Measurements from ENCODE around the gene PRSS57. TPM values are rescaled to one million over a fixed set of nuclear protein-coding genes. Genes with fewer than 3 reads are reported as not detected.
"Not testable (repeated sequence)": the region's sequence is repeated elsewhere in the genome, so short reads cannot be mapped to it uniquely, and the experiment has no call there.

The PRSS57 gene
- total RNA-seq (under 1 TPM in 1 of 7 donors, not detected in 6; 0.33 TPM), polyA plus RNA-seq (under 1 TPM in 1 of 2 donors, not detected in 1; 0.07 TPM)
- long read RNA-seq, donor 1, partial matches to known transcripts: 0 of 1 reads
- long read RNA-seq, donor 1, other reads (novel, unspliced or antisense): 1 of 1 reads
- long read RNA-seq, donor 2: 0 reads
- long read RNA-seq, donor 3: 0 reads

GRCh38 chr19:695352-695949 is at the start of gene PRSS57:
TSS of gene PRSS57 (minus strand) at chr19:695452. CDS start at chr19:695430, 22 bp downstream.
- Histone ChIP-seq H3K36me3 (no peaks in the 10 kb centered on the region), H3K9me3 (no peaks in the 10 kb centered on the region), H3K27ac (no peak within 1 kb of the TSS), H3K4me3 (no peak within 1 kb of the TSS), H3K27me3 (no peaks in the 10 kb centered on the region), H3K4me1 (ENCODE audit: insufficient read depth) (no peaks in the 10 kb centered on the region)
- intact Hi-C loops (cut with DNase I): no loop called here
- no peak for DNase-seq
- TF ChIP-seq CTCF (IDR thresholded peaks at IDR 0.05): no peak
- TF ChIP-seq EP300 (IDR thresholded peaks at IDR 0.05): no peak
- TF ChIP-seq POLR2A (IDR thresholded peaks at IDR 0.05): no peak
- 53 to 66% (median 59%) methylated on average over 30 to 31 of the region's 31 CpGs for WGBS, 3 donors

GRCh38 chr19:743168-743687 is 48.0 kb upstream of the PRSS57 start:
- Histone ChIP-seq H3K27ac (no peak overlapping the region), H3K36me3 (no peaks in the 10 kb centered on the region), H3K9me3 (peaks cover 0 to 6% of the 10 kb centered on the region in 2 donors), H3K4me3 (no peak overlapping the region), H3K4me1 (ENCODE audit: insufficient read depth) (peaks cover 2% of the 10 kb centered on the region), H3K27me3 (no peaks in the 10 kb centered on the region)
- WGBS, 3 donors: 29 to 43% (median 31%) methylated on average over 13 of the region's 13 CpGs
- DNase-seq: peak in 2 of 5 donors; percentile 65 to 83
- intact Hi-C loops (cut with DNase I): no loop called here
- TF ChIP-seq CTCF (IDR thresholded peaks at IDR 0.05): no peak
- TF ChIP-seq EP300 (IDR thresholded peaks at IDR 0.05): no peak
- TF ChIP-seq POLR2A (IDR thresholded peaks at IDR 0.05): no peak

GRCh38 chr19:742540-743075 is 47.4 kb upstream of the PRSS57 start:
- DNase-seq: no peak
- Histone ChIP-seq H3K9me3 (peaks cover 0 to 2% of the 10 kb centered on the region in 2 donors), H3K4me3 (no peak overlapping the region), H3K27ac (no peak overlapping the region), H3K4me1 (ENCODE audit: insufficient read depth) (peaks cover 2% of the 10 kb centered on the region), H3K36me3 (no peaks in the 10 kb centered on the region), H3K27me3 (no peaks in the 10 kb centered on the region)
- TF ChIP-seq EP300 (IDR thresholded peaks at IDR 0.05) (no peak), POLR2A (IDR thresholded peaks at IDR 0.05) (no peak), CTCF (IDR thresholded peaks at IDR 0.05) (no peak)
- intact Hi-C loops (cut with DNase I): no loop called here
- 87 to 90% (median 87%) methylated on average over 24 of the region's 24 CpGs for WGBS, 3 donors

GRCh38 chr19:741506-742131 is 46.4 kb upstream of the PRSS57 start:
- intact Hi-C loops (cut with DNase I): no loop called here
- H3K36me3 ChIP-seq: no peaks in the 10 kb centered on the region
- WGBS, 3 donors: 85 to 90% (median 88%) methylated on average over 17 to 19 of the region's 19 CpGs
- no peak overlapping the region for H3K27ac ChIP-seq
- H3K9me3 ChIP-seq: no peaks in the 10 kb centered on the region
- no peaks in the 10 kb centered on the region for H3K27me3 ChIP-seq
- H3K4me3 ChIP-seq: no peak overlapping the region
- no peak for TF ChIP-seq EP300 (IDR thresholded peaks at IDR 0.05)
- no peak for TF ChIP-seq POLR2A (IDR thresholded peaks at IDR 0.05)
- H3K4me1 ChIP-seq (ENCODE audit: insufficient read depth): peaks cover 2% of the 10 kb centered on the region
- peak in 1 of 5 donors; percentile 13 for DNase-seq

- intact Hi-C loops (cut with DNase I); H3K27ac ChIP-seq; H3K4me3 ChIP-seq; H3K36me3 ChIP-seq; H3K27me3 ChIP-seq; H3K9me3 ChIP-seq; H3K4me1 ChIP-seq (ENCODE audit: insufficient read depth): not testable (repeated sequence)
- 89 to 92% (median 90%) methylated on average over 14 to 16 of the region's 16 CpGs for WGBS, 3 donors
- peak in 1 of 5 donors; percentile 9 for DNase-seq
Observed at GRCh38 chr19:740816-741505, 45.7 kb upstream of the PRSS57 start.
